IMR-90 (cell line): ENCODE data around the gene BHLHA15.

Experiments
- BHLHE40 ChIP-seq: fragments of 150-350 bp; IDR thresholded peaks from 2 replicates; pipeline ENCODE4 v1.6.1; 2016; ENCODE audit warnings: mild to moderate bottlenecking, low read depth, low read length
- CTCF ChIP-seq: conservative IDR thresholded peaks from 2 replicates; pipeline ENCODE4 v1.5.1; 2012; ENCODE audit warnings: mild to moderate bottlenecking, low read depth, low read length, improper control_type of control experiment
- FOS ChIP-seq: fragments of 150-350 bp; IDR thresholded peaks from 2 replicates; pipeline ENCODE4 v1.6.1; 2016; ENCODE audit warnings: low read depth, low read length
- MAFK ChIP-seq: IDR thresholded peaks from 2 replicates; pipeline ENCODE4 v1.6.1; 2012; ENCODE audit warnings: low read depth, low read length, improper control_type of control experiment
- MAZ ChIP-seq: IDR thresholded peaks from 2 replicates; pipeline ENCODE4 v1.6.1; 2012; ENCODE audit warnings: low read depth, mild to moderate bottlenecking, low read length, improper control_type of control experiment, moderate library complexity, borderline replicate concordance
- MXI1 ChIP-seq: IDR thresholded peaks from 2 replicates; pipeline ENCODE4 v1.6.1; 2012; ENCODE audit warnings: low read depth, mild to moderate bottlenecking, low read length, moderate library complexity, borderline replicate concordance
- POLR2A ChIP-seq: IDR thresholded peaks from 2 replicates; pipeline ENCODE4 v1.6.1; 2012; ENCODE audit warnings: mild to moderate bottlenecking, low read depth, low read length
- RAD21 ChIP-seq: IDR thresholded peaks from 2 replicates; pipeline ENCODE4 v1.6.1; 2012; ENCODE audit warnings: low read length, improper control_type of control experiment
- RFX5 ChIP-seq: IDR thresholded peaks from 2 replicates; pipeline ENCODE4 v1.8.0; 2012; ENCODE audit warnings: low read depth, mild to moderate bottlenecking, low read length, moderate library complexity
- SMC3 ChIP-seq: fragments of 150-350 bp; IDR thresholded peaks from 2 replicates; pipeline ENCODE4 v1.6.1; 2016; ENCODE audit warnings: low read depth, mild to moderate bottlenecking, antibody characterized with exemption, low read length, moderate library complexity
- USF2 ChIP-seq: fragments of 150-350 bp; IDR thresholded peaks from 2 replicates; pipeline ENCODE4 v1.6.1; 2017; ENCODE audit warnings: mild to moderate bottlenecking, antibody characterized with exemption, low read length, low read depth

- TF ChIP-seq RFX5 (no peak), FOS (no peak), CTCF (no peak), POLR2A (no peak), USF2 (no peak), BHLHE40 (no peak), MAZ (no peak), RAD21 (no peak), MXI1 (no peak), SMC3 (no peak), MAFK (no peak)
Observed at GRCh38 chr7:98194186-98194585, 17.1 kb upstream of the BHLHA15 start.
